ENCODE measurements around the gene USP14.

Gene USP14

GRCh38 chr18:217532-218336 lies 59.4 kb downstream of the USP14 start:
- DNase-seq (ENCODE audit: extremely low read depth, low read depth): no peak
- no peak for TF ChIP-seq CTCF (IDR thresholded peaks at IDR 0.05; ENCODE audit: low read depth, low read length)

DNA sequence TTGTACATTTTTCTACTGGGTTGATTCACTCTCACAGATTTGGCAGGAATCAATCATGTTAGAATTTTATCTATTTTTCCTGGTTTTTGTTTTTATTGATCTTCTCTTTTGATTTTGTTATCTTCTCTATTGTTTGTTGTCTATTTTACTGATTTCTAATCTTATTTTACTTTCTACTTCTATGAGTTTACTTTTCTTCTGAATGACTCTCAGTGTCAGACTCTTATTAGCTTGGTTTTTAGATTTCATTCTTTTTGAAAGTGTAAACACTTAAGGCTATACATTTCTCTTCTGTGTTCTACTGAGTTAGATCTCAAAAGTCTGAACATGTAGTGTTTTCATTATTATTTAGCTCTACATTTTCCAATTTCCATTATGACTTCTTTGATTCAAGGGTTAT lies 62.4 kb downstream of the USP14 start:
- no peak for DNase-seq (ENCODE audit: extremely low read depth, low read depth)
- TF ChIP-seq CTCF (IDR thresholded peaks at IDR 0.05; ENCODE audit: low read depth, low read length): no peak

DNA sequence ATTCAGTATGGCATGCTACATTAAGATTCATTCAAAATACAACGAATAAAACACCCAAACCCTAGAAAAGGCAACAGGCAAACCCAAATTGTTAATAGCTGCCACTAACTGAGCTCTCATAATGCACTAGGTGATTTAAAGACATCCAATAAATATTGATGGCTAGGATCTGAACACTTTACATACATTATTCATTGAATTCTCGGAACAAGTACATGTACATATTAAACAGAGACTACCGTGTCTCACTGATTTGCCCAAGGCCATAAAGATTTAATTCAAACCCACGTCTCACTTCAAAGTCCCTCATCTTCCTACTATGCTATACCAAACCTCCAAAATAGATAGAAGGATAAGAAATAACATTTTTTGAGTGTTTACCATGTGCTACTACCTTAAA lies 67.4 kb downstream of the USP14 start:
- no peak for TF ChIP-seq CTCF (IDR thresholded peaks at IDR 0.05; ENCODE audit: low read depth, low read length)
- no peak for DNase-seq (ENCODE audit: extremely low read depth, low read depth)

DNA sequence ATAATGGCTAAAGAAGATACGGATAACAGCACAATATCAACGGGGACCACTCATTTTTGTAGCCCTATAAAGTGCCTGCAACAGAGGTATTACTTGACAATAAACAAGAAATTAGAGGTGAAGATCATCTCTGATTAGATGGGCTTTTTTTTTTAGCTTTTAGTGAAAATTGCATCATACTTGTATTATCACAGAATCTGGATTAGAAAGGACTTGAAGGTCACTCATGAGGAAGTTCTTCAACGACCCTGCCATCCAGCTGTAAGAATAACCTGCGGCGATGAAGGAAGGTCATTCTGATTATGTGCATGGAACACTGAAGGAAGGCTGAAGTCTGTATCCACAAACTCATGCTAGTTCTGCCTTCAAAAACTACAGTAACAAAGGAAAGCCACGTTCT lies 69.0 kb downstream of the USP14 start:
- no peak for TF ChIP-seq CTCF (IDR thresholded peaks at IDR 0.05; ENCODE audit: low read depth, low read length)
- no peak for DNase-seq (ENCODE audit: extremely low read depth, low read depth)

GRCh38 chr18:227902-228301 lies 69.5 kb downstream of the USP14 start:
- no peak for DNase-seq (ENCODE audit: extremely low read depth, low read depth)
- no peak for TF ChIP-seq CTCF (IDR thresholded peaks at IDR 0.05; ENCODE audit: low read depth, low read length)

DNA sequence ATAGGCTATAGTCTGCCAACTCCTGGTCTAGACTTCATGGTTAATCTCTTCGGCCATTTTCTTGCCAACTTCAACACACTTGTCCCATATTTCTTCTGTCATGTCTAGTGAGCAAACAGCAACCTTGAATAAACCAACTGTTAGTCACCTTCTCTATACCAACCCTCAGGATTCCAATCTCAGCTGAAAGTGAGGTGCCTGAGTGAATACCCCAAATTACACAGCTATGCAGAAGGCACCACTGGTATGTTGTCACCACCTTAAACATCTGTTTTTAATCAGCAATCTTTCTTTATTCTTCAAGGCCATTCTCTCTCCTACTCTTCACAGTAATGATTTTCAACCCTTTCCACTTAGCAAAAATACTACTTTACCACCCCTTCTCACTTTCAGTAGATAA lies 70.2 kb downstream of the USP14 start:
- no peak for DNase-seq (ENCODE audit: extremely low read depth, low read depth)
- no peak for TF ChIP-seq CTCF (IDR thresholded peaks at IDR 0.05; ENCODE audit: low read depth, low read length)

DNA sequence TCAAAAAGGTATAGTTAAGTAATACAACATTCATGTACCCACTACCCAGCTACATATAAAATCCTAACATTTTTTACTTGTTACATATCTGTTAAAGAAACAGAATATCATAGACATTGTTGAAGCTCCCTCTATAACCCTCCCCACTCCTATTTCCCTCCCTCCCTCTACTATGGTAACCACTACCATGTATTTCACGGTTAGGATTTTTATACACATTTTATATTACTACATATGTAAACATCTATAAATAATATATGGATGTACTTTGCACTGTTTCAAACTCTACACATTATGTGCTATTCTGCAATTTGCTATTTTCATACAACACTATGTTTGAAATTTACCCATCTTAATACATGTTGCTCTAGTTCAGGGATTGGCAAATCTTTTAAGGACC lies 73.2 kb downstream of the USP14 start:
- TF ChIP-seq CTCF (IDR thresholded peaks at IDR 0.05; ENCODE audit: low read depth, low read length): no peak
- no peak for DNase-seq (ENCODE audit: extremely low read depth, low read depth)
